AG09319 (cell line): Measurements from ENCODE around the gene MPHOSPH8.
"Not testable (repeated sequence)": the region's sequence is repeated elsewhere in the genome, so short reads cannot be mapped to it uniquely, and the experiment has no call there.

Experiments used
- DNase-seq: peaks from one replicate; pipeline ENCODE4 v3.0.0-alpha.2; 2010; ENCODE audit warnings: low read depth; ENCODE audit errors: extremely low read depth
- TF ChIP-seq, protein P1 (sequence below): IDR thresholded peaks from 2 replicates; pipeline ENCODE4 v1.5.1; 2011; ENCODE audit warnings: low read depth, mild to moderate bottlenecking, inconsistent platforms, low read length, moderate library complexity

Gene MPHOSPH8

GRCh38 chr13:19634256-19634740, 839 bp downstream of the MPHOSPH8 start:
- TF ChIP-seq, protein P1, sequence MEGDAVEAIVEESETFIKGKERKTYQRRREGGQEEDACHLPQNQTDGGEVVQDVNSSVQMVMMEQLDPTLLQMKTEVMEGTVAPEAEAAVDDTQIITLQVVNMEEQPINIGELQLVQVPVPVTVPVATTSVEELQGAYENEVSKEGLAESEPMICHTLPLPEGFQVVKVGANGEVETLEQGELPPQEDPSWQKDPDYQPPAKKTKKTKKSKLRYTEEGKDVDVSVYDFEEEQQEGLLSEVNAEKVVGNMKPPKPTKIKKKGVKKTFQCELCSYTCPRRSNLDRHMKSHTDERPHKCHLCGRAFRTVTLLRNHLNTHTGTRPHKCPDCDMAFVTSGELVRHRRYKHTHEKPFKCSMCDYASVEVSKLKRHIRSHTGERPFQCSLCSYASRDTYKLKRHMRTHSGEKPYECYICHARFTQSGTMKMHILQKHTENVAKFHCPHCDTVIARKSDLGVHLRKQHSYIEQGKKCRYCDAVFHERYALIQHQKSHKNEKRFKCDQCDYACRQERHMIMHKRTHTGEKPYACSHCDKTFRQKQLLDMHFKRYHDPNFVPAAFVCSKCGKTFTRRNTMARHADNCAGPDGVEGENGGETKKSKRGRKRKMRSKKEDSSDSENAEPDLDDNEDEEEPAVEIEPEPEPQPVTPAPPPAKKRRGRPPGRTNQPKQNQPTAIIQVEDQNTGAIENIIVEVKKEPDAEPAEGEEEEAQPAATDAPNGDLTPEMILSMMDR, result no peak
- DNase-seq, result no peak

GRCh38 chr13:19635926-19636325, 2.5 kb downstream of the MPHOSPH8 start:
- DNase-seq, result not testable (repeated sequence)

GRCh38 chr13:19643652-19644051, 10.2 kb downstream of the MPHOSPH8 start:
- no peak for DNase-seq
- TF ChIP-seq, protein P1, result no peak

GRCh38 chr13:19645000-19645399, 11.5 kb downstream of the MPHOSPH8 start:
- TF ChIP-seq, protein P1, result no peak
- no peak for DNase-seq

- no peak for DNase-seq
- TF ChIP-seq, protein P1, result no peak
These were observed 12.6 kb downstream of the MPHOSPH8 start for GRCh38 chr13:19646063-19646462.

GRCh38 chr13:19650742-19651141, 17.3 kb downstream of the MPHOSPH8 start:
- DNase-seq, result no peak
- TF ChIP-seq, protein P1, result no peak

GRCh38 chr13:19657872-19658591, 24.6 kb downstream of the MPHOSPH8 start:
- TF ChIP-seq, protein P1, result no peak
- DNase-seq, result no peak

DNA sequence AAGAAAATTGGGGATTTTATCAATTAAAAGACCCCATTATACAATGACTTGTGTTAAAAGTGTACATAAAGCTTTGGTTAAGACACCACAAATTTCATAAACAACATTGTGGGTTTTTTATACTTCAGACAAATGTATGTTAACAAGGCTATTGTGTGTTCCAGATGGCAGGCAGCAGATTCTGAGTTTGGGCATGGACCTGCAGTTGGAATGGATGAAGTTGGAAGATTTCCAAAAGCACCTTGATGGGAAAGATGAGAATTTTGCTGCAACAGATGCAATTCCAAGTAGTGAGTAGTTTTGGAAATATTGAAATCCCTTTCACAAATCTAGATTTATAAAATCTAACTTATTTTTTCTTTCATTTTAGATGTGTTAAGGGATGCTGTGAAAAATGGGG, 25.4 kb downstream of the MPHOSPH8 start:
- DNase-seq, result no peak
- TF ChIP-seq, protein P1, result no peak
